ENCODE data around the gene GALP.
"Not testable (repeated sequence)": the region's sequence is repeated elsewhere in the genome, so short reads cannot be mapped to it uniquely, and the experiment has no call there.

DNA sequence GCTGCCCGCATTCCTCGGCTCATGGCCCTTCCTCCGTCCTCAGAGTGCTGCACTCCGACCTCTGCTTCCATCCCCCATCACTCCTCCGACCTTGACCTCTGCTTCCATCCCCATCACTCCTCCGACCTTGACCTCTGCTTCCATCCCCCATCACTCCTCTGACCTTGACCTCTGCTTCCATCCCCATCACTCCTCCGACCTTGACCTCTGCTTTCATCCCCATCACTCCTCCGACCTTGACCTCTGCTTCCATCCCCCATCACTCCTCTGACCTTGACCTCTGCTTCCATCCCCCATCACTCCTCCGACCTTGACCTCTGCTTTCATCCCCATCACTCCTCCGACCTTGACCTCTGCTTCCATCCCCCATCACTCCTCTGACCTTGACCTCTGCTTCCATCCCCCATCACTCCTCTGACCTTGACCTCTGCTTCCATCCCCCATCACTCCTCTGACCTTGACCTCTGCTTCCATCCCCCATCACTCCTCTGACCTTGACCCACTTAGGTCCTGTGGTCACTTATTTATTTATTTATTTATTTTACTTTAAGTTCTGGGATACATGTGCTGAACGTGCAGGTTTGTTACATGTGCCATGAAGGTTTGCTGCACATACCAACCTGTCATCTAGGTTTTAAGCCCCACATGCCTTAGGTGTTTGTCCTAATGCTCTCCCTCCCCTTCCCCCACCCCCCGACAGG is 26.7 kb upstream of the GALP start:
- TF ChIP-seq, protein P1, sequence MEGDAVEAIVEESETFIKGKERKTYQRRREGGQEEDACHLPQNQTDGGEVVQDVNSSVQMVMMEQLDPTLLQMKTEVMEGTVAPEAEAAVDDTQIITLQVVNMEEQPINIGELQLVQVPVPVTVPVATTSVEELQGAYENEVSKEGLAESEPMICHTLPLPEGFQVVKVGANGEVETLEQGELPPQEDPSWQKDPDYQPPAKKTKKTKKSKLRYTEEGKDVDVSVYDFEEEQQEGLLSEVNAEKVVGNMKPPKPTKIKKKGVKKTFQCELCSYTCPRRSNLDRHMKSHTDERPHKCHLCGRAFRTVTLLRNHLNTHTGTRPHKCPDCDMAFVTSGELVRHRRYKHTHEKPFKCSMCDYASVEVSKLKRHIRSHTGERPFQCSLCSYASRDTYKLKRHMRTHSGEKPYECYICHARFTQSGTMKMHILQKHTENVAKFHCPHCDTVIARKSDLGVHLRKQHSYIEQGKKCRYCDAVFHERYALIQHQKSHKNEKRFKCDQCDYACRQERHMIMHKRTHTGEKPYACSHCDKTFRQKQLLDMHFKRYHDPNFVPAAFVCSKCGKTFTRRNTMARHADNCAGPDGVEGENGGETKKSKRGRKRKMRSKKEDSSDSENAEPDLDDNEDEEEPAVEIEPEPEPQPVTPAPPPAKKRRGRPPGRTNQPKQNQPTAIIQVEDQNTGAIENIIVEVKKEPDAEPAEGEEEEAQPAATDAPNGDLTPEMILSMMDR (IDR thresholded peaks at IDR 0.05; ENCODE audit: low read depth, low read length, missing input control): not testable (repeated sequence)
- TF ChIP-seq SP1 (IDR thresholded peaks at IDR 0.05); EGR1 (IDR thresholded peaks at IDR 0.05; ENCODE audit: low read depth in 2 of 2); YY1 (IDR thresholded peaks at IDR 0.05); GABPA (IDR thresholded peaks at IDR 0.05 in 1 of 2, conservative IDR thresholded peaks at IDR 0.05 in 1 of 2); RAD21 (IDR thresholded peaks at IDR 0.05); JUND (IDR thresholded peaks at IDR 0.05); FOXA2 (IDR thresholded peaks at IDR 0.05): not testable (repeated sequence)
- TF ChIP-seq, protein P2, sequence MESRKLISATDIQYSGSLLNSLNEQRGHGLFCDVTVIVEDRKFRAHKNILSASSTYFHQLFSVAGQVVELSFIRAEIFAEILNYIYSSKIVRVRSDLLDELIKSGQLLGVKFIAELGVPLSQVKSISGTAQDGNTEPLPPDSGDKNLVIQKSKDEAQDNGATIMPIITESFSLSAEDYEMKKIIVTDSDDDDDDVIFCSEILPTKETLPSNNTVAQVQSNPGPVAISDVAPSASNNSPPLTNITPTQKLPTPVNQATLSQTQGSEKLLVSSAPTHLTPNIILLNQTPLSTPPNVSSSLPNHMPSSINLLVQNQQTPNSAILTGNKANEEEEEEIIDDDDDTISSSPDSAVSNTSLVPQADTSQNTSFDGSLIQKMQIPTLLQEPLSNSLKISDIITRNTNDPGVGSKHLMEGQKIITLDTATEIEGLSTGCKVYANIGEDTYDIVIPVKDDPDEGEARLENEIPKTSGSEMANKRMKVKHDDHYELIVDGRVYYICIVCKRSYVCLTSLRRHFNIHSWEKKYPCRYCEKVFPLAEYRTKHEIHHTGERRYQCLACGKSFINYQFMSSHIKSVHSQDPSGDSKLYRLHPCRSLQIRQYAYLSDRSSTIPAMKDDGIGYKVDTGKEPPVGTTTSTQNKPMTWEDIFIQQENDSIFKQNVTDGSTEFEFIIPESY (IDR thresholded peaks at IDR 0.05): not testable (repeated sequence)
- TF ChIP-seq, protein P3, sequence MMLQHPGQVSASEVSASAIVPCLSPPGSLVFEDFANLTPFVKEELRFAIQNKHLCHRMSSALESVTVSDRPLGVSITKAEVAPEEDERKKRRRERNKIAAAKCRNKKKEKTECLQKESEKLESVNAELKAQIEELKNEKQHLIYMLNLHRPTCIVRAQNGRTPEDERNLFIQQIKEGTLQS (IDR thresholded peaks at IDR 0.05): not testable (repeated sequence)
- TF ChIP-seq, protein P4, sequence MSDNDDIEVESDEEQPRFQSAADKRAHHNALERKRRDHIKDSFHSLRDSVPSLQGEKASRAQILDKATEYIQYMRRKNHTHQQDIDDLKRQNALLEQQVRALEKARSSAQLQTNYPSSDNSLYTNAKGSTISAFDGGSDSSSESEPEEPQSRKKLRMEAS (IDR thresholded peaks at IDR 0.05): not testable (repeated sequence)
- peak; percentile 10 to 56 for TF ChIP-seq RXRA (IDR thresholded peaks at IDR 0.05)
- TF ChIP-seq, protein P5, sequence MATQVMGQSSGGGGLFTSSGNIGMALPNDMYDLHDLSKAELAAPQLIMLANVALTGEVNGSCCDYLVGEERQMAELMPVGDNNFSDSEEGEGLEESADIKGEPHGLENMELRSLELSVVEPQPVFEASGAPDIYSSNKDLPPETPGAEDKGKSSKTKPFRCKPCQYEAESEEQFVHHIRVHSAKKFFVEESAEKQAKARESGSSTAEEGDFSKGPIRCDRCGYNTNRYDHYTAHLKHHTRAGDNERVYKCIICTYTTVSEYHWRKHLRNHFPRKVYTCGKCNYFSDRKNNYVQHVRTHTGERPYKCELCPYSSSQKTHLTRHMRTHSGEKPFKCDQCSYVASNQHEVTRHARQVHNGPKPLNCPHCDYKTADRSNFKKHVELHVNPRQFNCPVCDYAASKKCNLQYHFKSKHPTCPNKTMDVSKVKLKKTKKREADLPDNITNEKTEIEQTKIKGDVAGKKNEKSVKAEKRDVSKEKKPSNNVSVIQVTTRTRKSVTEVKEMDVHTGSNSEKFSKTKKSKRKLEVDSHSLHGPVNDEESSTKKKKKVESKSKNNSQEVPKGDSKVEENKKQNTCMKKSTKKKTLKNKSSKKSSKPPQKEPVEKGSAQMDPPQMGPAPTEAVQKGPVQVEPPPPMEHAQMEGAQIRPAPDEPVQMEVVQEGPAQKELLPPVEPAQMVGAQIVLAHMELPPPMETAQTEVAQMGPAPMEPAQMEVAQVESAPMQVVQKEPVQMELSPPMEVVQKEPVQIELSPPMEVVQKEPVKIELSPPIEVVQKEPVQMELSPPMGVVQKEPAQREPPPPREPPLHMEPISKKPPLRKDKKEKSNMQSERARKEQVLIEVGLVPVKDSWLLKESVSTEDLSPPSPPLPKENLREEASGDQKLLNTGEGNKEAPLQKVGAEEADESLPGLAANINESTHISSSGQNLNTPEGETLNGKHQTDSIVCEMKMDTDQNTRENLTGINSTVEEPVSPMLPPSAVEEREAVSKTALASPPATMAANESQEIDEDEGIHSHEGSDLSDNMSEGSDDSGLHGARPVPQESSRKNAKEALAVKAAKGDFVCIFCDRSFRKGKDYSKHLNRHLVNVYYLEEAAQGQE (IDR thresholded peaks at IDR 0.05): not testable (repeated sequence)
